GM18498 (cell line): ENCODE measurements around the gene WDR76.
"Not testable (repeated sequence)": the region's sequence is repeated elsewhere in the genome, so short reads cannot be mapped to it uniquely, and the experiment has no call there.

Experiments used
- ATAC-seq: cut with Tn5 transposase; IDR thresholded peaks from one replicate; pipeline ENCODE4 v1.9.1; 2021; ENCODE audit warnings: mild to moderate bottlenecking, moderate library complexity; ENCODE audit not compliant: unreplicated experiment

The WDR76 gene

GRCh38 chr15:43826508-43827341, at the start of gene WDR76:
Gene WDR76, plus strand, starts transcription at chr15:43827002. Its CDS starts 31 bp downstream, at chr15:43827033.
- ATAC-seq: peak; percentile 74

- ATAC-seq: peak; percentile 65
Observed at GRCh38 chr15:43777267-43777914, 49.4 kb upstream of the WDR76 start.

- ATAC-seq: no peak
Observed at GRCh38 chr15:43779016-43779415, 47.8 kb upstream of the WDR76 start.

GRCh38 chr15:43789409-43789808, 37.4 kb upstream of the WDR76 start:
- ATAC-seq: no peak

GRCh38 chr15:43791993-43792760, 34.6 kb upstream of the WDR76 start, which contains the start of gene SERF2:
Gene SERF2, plus strand, starts transcription at chr15:43792320. Its CDS starts 57 bp downstream, at chr15:43792377.
- ATAC-seq: peak; percentile 93

- no peak for ATAC-seq
Observed at GRCh38 chr15:43792761-43793476, 33.9 kb upstream of the WDR76 start.

GRCh38 chr15:43793647-43794046, 33.2 kb upstream of the WDR76 start:
- ATAC-seq: no peak

- no peak for ATAC-seq
Observed at GRCh38 chr15:43794269-43795037, 32.3 kb upstream of the WDR76 start.

GRCh38 chr15:43795197-43795596, 31.6 kb upstream of the WDR76 start:
- ATAC-seq: no peak

- ATAC-seq: no peak
Observed at GRCh38 chr15:43795997-43796396, 30.8 kb upstream of the WDR76 start.

GRCh38 chr15:43796566-43796965, 30.2 kb upstream of the WDR76 start:
- no peak for ATAC-seq

GRCh38 chr15:43799209-43799944, 27.4 kb upstream of the WDR76 start:
- ATAC-seq: no peak

- peak; percentile 7 for ATAC-seq
Observed at GRCh38 chr15:43799945-43800285, 26.9 kb upstream of the WDR76 start, which contains the start of gene SERINC4. Gene SERINC4, minus strand, starts transcription at chr15:43800220. Its CDS starts 234 bp downstream, at chr15:43799986.

- ATAC-seq: peak; percentile 87
Observed at GRCh38 chr15:43800286-43801141, 26.3 kb upstream of the WDR76 start, which contains the start of gene HYPK. Gene HYPK, plus strand, starts transcription at chr15:43800599. Its CDS starts 24 bp downstream, at chr15:43800623.

GRCh38 chr15:43802676-43803075, 24.1 kb upstream of the WDR76 start:
- ATAC-seq: not testable (repeated sequence)

- ATAC-seq: no peak
Observed at GRCh38 chr15:43808435-43808950, 18.3 kb upstream of the WDR76 start.

GRCh38 chr15:43808960-43809678, 17.7 kb upstream of the WDR76 start:
- peak; percentile 65 for ATAC-seq
